Lung (tissue), 12 donors: ENCODE results near the gene ADAM23. TPM values are rescaled to one million over a fixed set of nuclear protein-coding genes. Genes with fewer than 3 reads are reported as not detected.

Source experiments
- ATAC-seq: fragments of 200-7000 bp; cut with Tn5 transposase; one replicate; pipeline ENCODE4 v1.9.1; 2020; ENCODE audit warnings: moderate number of reproducible peaks; ENCODE audit not compliant: insufficient read depth, low FRiP score
- DNase-seq, 3 donors: peaks; one replicate each; pipeline ENCODE4 v3.0.0-alpha.2; 2013 to 2017
- H3K27ac ChIP-seq, 2 donors: one replicate each; pipeline ENCODE4 v1.5.1; 2013; ENCODE audit warnings: mild to moderate bottlenecking in 2 of 2, moderate library complexity in 2 of 2, control low read depth in 1 of 2, inconsistent platforms in 1 of 2, low read depth in 1 of 2, low read length in 1 of 2
- H3K27me3 ChIP-seq, 3 donors: one replicate each; pipeline ENCODE4 v1.5.1; 2013; ENCODE audit warnings: low read length in 2 of 3; ENCODE audit not compliant: control insufficient read depth in 3 of 3, insufficient read depth in 3 of 3
- H3K36me3 ChIP-seq, 4 donors: one replicate each; pipeline ENCODE4 v1.5.1; 2013; ENCODE audit warnings: low read length in 4 of 4, mild to moderate bottlenecking in 1 of 4, moderate library complexity in 1 of 4; ENCODE audit not compliant: control insufficient read depth in 4 of 4, insufficient read depth in 4 of 4
- H3K4me1 ChIP-seq, 5 donors: one replicate each; pipeline ENCODE4 v1.5.1; 2013; ENCODE audit warnings: low read length in 5 of 5, mild to moderate bottlenecking in 2 of 5, moderate library complexity in 1 of 5; ENCODE audit not compliant: control insufficient read depth in 5 of 5, insufficient read depth in 5 of 5
- H3K4me3 ChIP-seq: one replicate; pipeline ENCODE4 v1.5.1; 2013; ENCODE audit warnings: mild to moderate bottlenecking, control low read depth, moderate library complexity
- H3K9ac ChIP-seq, 2 donors: one replicate each; pipeline ENCODE4 v1.5.1; 2013; ENCODE audit warnings: low read length in 2 of 2, control low read depth in 1 of 2; ENCODE audit not compliant: insufficient read depth in 1 of 2
- H3K9me3 ChIP-seq, 4 donors: one replicate each; pipeline ENCODE4 v1.5.1; 2013; ENCODE audit warnings: low read length in 3 of 4, mild to moderate bottlenecking in 1 of 4, moderate library complexity in 1 of 4; ENCODE audit not compliant: control insufficient read depth in 4 of 4, insufficient read depth in 3 of 4
- CTCF ChIP-seq: IDR thresholded peaks from 2 replicates; pipeline ENCODE4 v1.5.1; 2012; ENCODE audit warnings: mild to moderate bottlenecking; ENCODE audit errors: control extremely low read depth, extremely low read depth
- WGBS, 2 donors: extraction: QIAGEN DNeasy Blood & Tissue Kit; methylation state at CpG; one replicate each; pipeline ENCODE4 v1.1.7; 2013; 5-methylcytosine and 5-hydroxymethylcytosine counted together
- polyA plus RNA-seq, 2 donors: library from polyadenylated mRNA; stranded (reverse); fragments of 200-250 nt; gene quantifications; one replicate each; pipeline ENCODE4 v1.2.1, GENCODE V29; 2013
- total RNA-seq, 2 donors: library from RNA; depleted of rRNA in 1 of 2; stranded (reverse); fragments of >200 nt in 1 of 2; gene quantifications; one replicate each; pipeline ENCODE4 v1.2.1, GENCODE V29; 2014 to 2021
- donor health status: control.
- donor health status: control.
- donor health status: Bipolar disorder and iron deficiency.
- donor health status: healthy.
- donor health status: DM: yes; HTN: yes; CAD: no.

The ADAM23 gene
- total and polyA plus RNA-seq, 4 donors: 0.57 to 1.7 (median 1.2) TPM

GRCh38 chr2:206502729-206503128, 59.4 kb downstream of the ADAM23 start:
- DNase-seq (no peak), ATAC-seq (no peak)
- Histone ChIP-seq H3K4me3 (no peak overlapping the region), H3K36me3 (no peaks in the 10 kb centered on the region), H3K9me3 (no peaks in the 10 kb centered on the region), H3K27me3 (no peaks in the 10 kb centered on the region), H3K9ac (no peak overlapping the region), H3K4me1 (peaks cover 0 to 2% (median 0%) of the 10 kb centered on the region in 5 donors), H3K27ac (no peak overlapping the region)
- WGBS, 2 donors: 70 to 81% methylated on average over 4 of the region's 4 CpGs
- no peak for TF ChIP-seq CTCF

- Histone ChIP-seq H3K27me3 (no peaks in the 10 kb centered on the region), H3K36me3 (no peaks in the 10 kb centered on the region), H3K4me1 (peaks cover 0 to 3% (median 0%) of the 10 kb centered on the region in 5 donors), H3K27ac (no peak overlapping the region), H3K9me3 (no peaks in the 10 kb centered on the region), H3K4me3 (no peak overlapping the region), H3K9ac (no peak overlapping the region)
- TF ChIP-seq CTCF: no peak
- ATAC-seq (no peak), DNase-seq (no peak)
- 61 to 72% methylated on average over 2 of the region's 2 CpGs for WGBS, 2 donors
These were observed 68.0 kb downstream of the ADAM23 start for GRCh38 chr2:206511283-206511682.

GRCh38 chr2:206512999-206513398, 69.7 kb downstream of the ADAM23 start:
- no peaks in the 10 kb centered on the region for H3K9me3 ChIP-seq
- no peak for ATAC-seq
- H3K36me3 ChIP-seq: no peaks in the 10 kb centered on the region
- 68 to 86% methylated on average over 1 of the region's 1 CpG for WGBS, 2 donors
- no peak for TF ChIP-seq CTCF
- no peak overlapping the region for H3K27ac ChIP-seq
- H3K4me1 ChIP-seq: peaks cover 0 to 3% (median 0%) of the 10 kb centered on the region in 5 donors
- H3K9ac ChIP-seq: no peak overlapping the region
- no peak overlapping the region for H3K4me3 ChIP-seq
- DNase-seq: no peak
- no peaks in the 10 kb centered on the region for H3K27me3 ChIP-seq

GRCh38 chr2:206515580-206515979, 72.2 kb downstream of the ADAM23 start:
- Histone ChIP-seq H3K9me3 (no peaks in the 10 kb centered on the region), H3K9ac (no peak overlapping the region), H3K4me3 (no peak overlapping the region), H3K27ac (no peak overlapping the region), H3K4me1 (peaks cover 0 to 3% (median 0%) of the 10 kb centered on the region in 5 donors), H3K36me3 (no peaks in the 10 kb centered on the region), H3K27me3 (no peaks in the 10 kb centered on the region)
- no peak for DNase-seq
- no peak for ATAC-seq
- 74 to 75% methylated on average over 1 of the region's 1 CpG for WGBS, 2 donors
- no peak for TF ChIP-seq CTCF
